ENCODE data around the gene TOM1L2.

The TOM1L2 gene

GRCh38 chr17:17820046-17820445, 152.2 kb downstream of the TOM1L2 start:
- peaks cover 12% of the 10 kb centered on the region for H3K36me3 ChIP-seq (ENCODE audit: control insufficient read depth, insufficient read depth, low read length)
- no CpG with 5 or more reads among the region's 10 CpGs for WGBS (ENCODE audit: extremely low coverage, insufficient coverage, low lambda C conversion rate)

GRCh38 chr17:17819561-17819995, 152.6 kb downstream of the TOM1L2 start:
- no peak overlapping the region for H3K4ac ChIP-seq (ENCODE audit: low read depth, low read length)
- no peak overlapping the region for H3K9ac ChIP-seq (ENCODE audit: low read length)
- peaks cover 20% of the 10 kb centered on the region for H3K79me2 ChIP-seq (ENCODE audit: control insufficient read depth, insufficient read depth, low read length)
- WGBS (ENCODE audit: extremely low coverage, insufficient coverage, low lambda C conversion rate): no CpG with 5 or more reads among the region's 12 CpGs
- H2BK15ac ChIP-seq (replicated peaks; ENCODE audit: low read depth): no peak overlapping the region
- H3K4me2 ChIP-seq (ENCODE audit: low read length): no peak overlapping the region
- H3K18ac ChIP-seq (ENCODE audit: low read length): no peak overlapping the region
- H2AK5ac ChIP-seq (ENCODE audit: low read length): no peak overlapping the region
- no peak overlapping the region for H2BK5ac ChIP-seq (ENCODE audit: low read length)
- no peaks in the 10 kb centered on the region for H3K27me3 ChIP-seq (ENCODE audit: insufficient read depth, low read length, poor library complexity)
- H3K56ac ChIP-seq (ENCODE audit: low read length): no peak overlapping the region
- H3K4me3 ChIP-seq (ENCODE audit: low read length): no peak overlapping the region
- no peak overlapping the region for H3K27ac ChIP-seq (ENCODE audit: low read depth, low read length)
- no peak overlapping the region for H4K5ac ChIP-seq (ENCODE audit: low read length)
- peak; percentile 88 for DNase-seq
- H2BK120ac ChIP-seq (ENCODE audit: low read depth, low read length): no peak overlapping the region
- no peak overlapping the region for H3K23ac ChIP-seq (ENCODE audit: low read length)
- H3K79me1 ChIP-seq (ENCODE audit: low read length): peaks cover 27% of the 10 kb centered on the region
- H3K36me3 ChIP-seq (ENCODE audit: control insufficient read depth, insufficient read depth, low read length): peaks cover 13% of the 10 kb centered on the region
- peaks cover 14% of the 10 kb centered on the region for H3K4me1 ChIP-seq (ENCODE audit: control insufficient read depth, low read depth, low read length)
- no peak overlapping the region for H4K8ac ChIP-seq (ENCODE audit: low read depth, low read length)

More at GRCh38 chr17:17820046-17820445, 152.2 kb downstream of the TOM1L2 start:
- no peak overlapping the region for H4K8ac ChIP-seq (ENCODE audit: low read depth, low read length)
- no peak overlapping the region for H3K4me2 ChIP-seq (ENCODE audit: low read length)
- H3K27me3 ChIP-seq (ENCODE audit: insufficient read depth, low read length, poor library complexity): no peaks in the 10 kb centered on the region
- no peak overlapping the region for H3K9ac ChIP-seq (ENCODE audit: low read length)
- no peak overlapping the region for H3K23ac ChIP-seq (ENCODE audit: low read length)
- H3K4me3 ChIP-seq (ENCODE audit: low read length): no peak overlapping the region
- H3K27ac ChIP-seq (ENCODE audit: low read depth, low read length): no peak overlapping the region
- no peak for DNase-seq
- peaks cover 19% of the 10 kb centered on the region for H3K4me1 ChIP-seq (ENCODE audit: control insufficient read depth, low read depth, low read length)
- H3K18ac ChIP-seq (ENCODE audit: low read length): no peak overlapping the region
- no peak overlapping the region for H2AK5ac ChIP-seq (ENCODE audit: low read length)
- no peak overlapping the region for H3K56ac ChIP-seq (ENCODE audit: low read length)
- no peak overlapping the region for H2BK5ac ChIP-seq (ENCODE audit: low read length)
- H4K5ac ChIP-seq (ENCODE audit: low read length): no peak overlapping the region
- H2BK15ac ChIP-seq (replicated peaks; ENCODE audit: low read depth): no peak overlapping the region
- no peak overlapping the region for H3K4ac ChIP-seq (ENCODE audit: low read depth, low read length)
- H3K79me2 ChIP-seq (ENCODE audit: control insufficient read depth, insufficient read depth, low read length): peaks cover 24% of the 10 kb centered on the region
- peaks cover 27% of the 10 kb centered on the region for H3K79me1 ChIP-seq (ENCODE audit: low read length)
- H2BK120ac ChIP-seq (ENCODE audit: low read depth, low read length): no peak overlapping the region

- no CpG with 5 or more reads among the region's 12 CpGs for WGBS (ENCODE audit: extremely low coverage, insufficient coverage, low lambda C conversion rate)
- no peak overlapping the region for H3K4me2 ChIP-seq (ENCODE audit: low read length)
Observed at GRCh38 chr17:17819111-17819510, 153.1 kb downstream of the TOM1L2 start.

GRCh38 chr17:17818088-17818526, 154.1 kb downstream of the TOM1L2 start:
- Histone ChIP-seq H3K27ac (ENCODE audit: low read depth, low read length) (no peak overlapping the region), H3K36me3 (ENCODE audit: control insufficient read depth, insufficient read depth, low read length) (peaks cover 14% of the 10 kb centered on the region), H2BK15ac (replicated peaks; ENCODE audit: low read depth) (no peak overlapping the region), H4K5ac (ENCODE audit: low read length) (no peak overlapping the region), H3K27me3 (ENCODE audit: insufficient read depth, low read length, poor library complexity) (no peaks in the 10 kb centered on the region), H3K4me3 (ENCODE audit: low read length) (no peak overlapping the region), H3K4ac (ENCODE audit: low read depth, low read length) (no peak overlapping the region), H3K79me2 (ENCODE audit: control insufficient read depth, insufficient read depth, low read length) (peaks cover 18% of the 10 kb centered on the region), H3K9ac (ENCODE audit: low read length) (no peak overlapping the region), H3K79me1 (ENCODE audit: low read length) (peaks cover 23% of the 10 kb centered on the region), H3K18ac (ENCODE audit: low read length) (no peak overlapping the region), H2AK5ac (ENCODE audit: low read length) (no peak overlapping the region), H3K56ac (ENCODE audit: low read length) (no peak overlapping the region), H2BK5ac (ENCODE audit: low read length) (no peak overlapping the region), H3K23ac (ENCODE audit: low read length) (no peak overlapping the region), H4K8ac (ENCODE audit: low read depth, low read length) (no peak overlapping the region), H3K4me1 (ENCODE audit: control insufficient read depth, low read depth, low read length) (peaks cover 5% of the 10 kb centered on the region), H3K4me2 (ENCODE audit: low read length) (no peak overlapping the region), H2BK120ac (ENCODE audit: low read depth, low read length) (no peak overlapping the region)
- WGBS (ENCODE audit: extremely low coverage, insufficient coverage, low lambda C conversion rate): no CpG with 5 or more reads among the region's 10 CpGs
- peak; percentile 38 for DNase-seq

More at GRCh38 chr17:17819111-17819510, 153.1 kb downstream of the TOM1L2 start:
- Histone ChIP-seq H3K27ac (ENCODE audit: low read depth, low read length) (no peak overlapping the region), H2AK5ac (ENCODE audit: low read length) (no peak overlapping the region), H3K56ac (ENCODE audit: low read length) (no peak overlapping the region), H3K79me1 (ENCODE audit: low read length) (peaks cover 26% of the 10 kb centered on the region), H3K27me3 (ENCODE audit: insufficient read depth, low read length, poor library complexity) (no peaks in the 10 kb centered on the region), H3K23ac (ENCODE audit: low read length) (no peak overlapping the region), H3K36me3 (ENCODE audit: control insufficient read depth, insufficient read depth, low read length) (peaks cover 14% of the 10 kb centered on the region), H3K18ac (ENCODE audit: low read length) (no peak overlapping the region), H4K5ac (ENCODE audit: low read length) (no peak overlapping the region), H2BK5ac (ENCODE audit: low read length) (no peak overlapping the region), H3K4me3 (ENCODE audit: low read length) (no peak overlapping the region), H3K4ac (ENCODE audit: low read depth, low read length) (no peak overlapping the region), H3K9ac (ENCODE audit: low read length) (no peak overlapping the region), H2BK15ac (replicated peaks; ENCODE audit: low read depth) (no peak overlapping the region), H3K79me2 (ENCODE audit: control insufficient read depth, insufficient read depth, low read length) (peaks cover 19% of the 10 kb centered on the region), H3K4me1 (ENCODE audit: control insufficient read depth, low read depth, low read length) (peaks cover 10% of the 10 kb centered on the region), H4K8ac (ENCODE audit: low read depth, low read length) (no peak overlapping the region), H2BK120ac (ENCODE audit: low read depth, low read length) (no peak overlapping the region)
- no peak for DNase-seq

- Histone ChIP-seq H4K5ac (ENCODE audit: low read length) (no peak overlapping the region), H3K27ac (ENCODE audit: low read depth, low read length) (no peak overlapping the region), H3K79me1 (ENCODE audit: low read length) (peaks cover 18% of the 10 kb centered on the region), H3K27me3 (ENCODE audit: insufficient read depth, low read length, poor library complexity) (no peaks in the 10 kb centered on the region), H3K9ac (ENCODE audit: low read length) (no peak overlapping the region), H3K4ac (ENCODE audit: low read depth, low read length) (no peak overlapping the region), H3K4me1 (ENCODE audit: control insufficient read depth, low read depth, low read length) (no peaks in the 10 kb centered on the region), H2BK5ac (ENCODE audit: low read length) (no peak overlapping the region), H3K36me3 (ENCODE audit: control insufficient read depth, insufficient read depth, low read length) (peaks cover 14% of the 10 kb centered on the region), H3K4me2 (ENCODE audit: low read length) (no peak overlapping the region), H3K4me3 (ENCODE audit: low read length) (no peak overlapping the region), H3K79me2 (ENCODE audit: control insufficient read depth, insufficient read depth, low read length) (peaks cover 13% of the 10 kb centered on the region), H3K18ac (ENCODE audit: low read length) (no peak overlapping the region), H2BK120ac (ENCODE audit: low read depth, low read length) (no peak overlapping the region), H2AK5ac (ENCODE audit: low read length) (no peak overlapping the region), H3K23ac (ENCODE audit: low read length) (no peak overlapping the region), H3K56ac (ENCODE audit: low read length) (no peak overlapping the region), H4K8ac (ENCODE audit: low read depth, low read length) (no peak overlapping the region), H2BK15ac (replicated peaks; ENCODE audit: low read depth) (no peak overlapping the region)
- DNase-seq: no peak
- no CpG with 5 or more reads among the region's 10 CpGs for WGBS (ENCODE audit: extremely low coverage, insufficient coverage, low lambda C conversion rate)
Observed at GRCh38 chr17:17817552-17817947, 154.7 kb downstream of the TOM1L2 start.
